ENCODE measurements around the gene PSMD13. TPM values are rescaled to one million over a fixed set of nuclear protein-coding genes. Genes with fewer than 3 reads are reported as not detected.

PSMD13 gene
- total and polyA plus RNA-seq, 2 donors (not counting 1 experiment from before 2014, with no cell fraction given): 98.0 to 104 TPM

GRCh38 chr11:211295-211694 is 25.5 kb upstream of the PSMD13 start:
- Histone ChIP-seq H2AFZ (ENCODE audit: insufficient read depth, low read depth, low read length, poor library complexity, severe bottlenecking) (no peak overlapping the region), H3K27me3 (replicated peaks in 1 of 4; ENCODE audit: control extremely low read depth in 1 of 4, control insufficient read depth in 3 of 4, insufficient read depth in 4 of 4, low read length in 3 of 4) (no peaks in the 10 kb centered on the region), H3K36me3 (replicated peaks in 1 of 2; ENCODE audit: control extremely low read depth in 1 of 2, control insufficient read depth in 1 of 2, extremely low read depth in 1 of 2, insufficient read depth in 2 of 2, low read length in 1 of 2) (peaks cover 0 to 58% of the 10 kb centered on the region in 2 experiments), H3K4me3 (ENCODE audit: control extremely low read depth in 1 of 5, extremely low read depth in 1 of 5, insufficient read depth in 1 of 5, low read depth in 2 of 5, low read length in 4 of 5) (no peak overlapping the region), H3K9me3 (ENCODE audit: control extremely low read depth in 1 of 3, control insufficient read depth in 2 of 3, insufficient read depth in 1 of 3, low read length in 2 of 3) (no peaks in the 10 kb centered on the region), H3K4me1 (ENCODE audit: control insufficient read depth in 2 of 2, insufficient read depth in 2 of 2, low read length in 2 of 2) (peaks cover 15 to 32% of the 10 kb centered on the region in 2 donors), H3K27ac (ENCODE audit: low read length in 2 of 2) (no peak overlapping the region), H3K9ac (ENCODE audit: low read length) (no peak overlapping the region), H3K79me2 (ENCODE audit: control insufficient read depth, insufficient read depth, low read length) (peaks cover 35% of the 10 kb centered on the region), H3K4me2 (replicated peaks; ENCODE audit: low read depth, low read length, poor library complexity, severe bottlenecking) (no peak overlapping the region), H4K20me1 (ENCODE audit: control insufficient read depth, insufficient read depth, low read length, poor library complexity, severe bottlenecking) (peaks cover 50% of the 10 kb centered on the region)
- intact Hi-C loops (cut with micrococcal nuclease): no loop called here
- WGBS (ENCODE audit: insufficient coverage): 100% methylated on average over 3 of the region's 5 CpGs
- Mint-ChIP-seq H3K9me3 (ENCODE audit: insufficient read depth) (no peaks in the 10 kb centered on the region), H3K27ac (no peak overlapping the region), H3K27me3 (no peaks in the 10 kb centered on the region), H3K4me3 (peak overlapping the region; percentile 37), H3K4me1 (peaks cover 28% of the 10 kb centered on the region)
- ChIA-PET POLR2A (no interaction called here), CTCF (interaction anchor here (0.7 to 1.3 kb wide), 2 partner anchors 39 to 152 kb away, joined by 3 to 6 read pairs; no protein-coding TSS in a partner anchor)
- no peak for ATAC-seq (ENCODE audit: low read depth)
- no peak for TF ChIP-seq CTCF (IDR thresholded peaks at IDR 0.05)
- TF ChIP-seq EZH2 (IDR thresholded peaks at IDR 0.05; ENCODE audit: borderline replicate concordance, insufficient read depth, low read depth, low read length, poor library complexity, severe bottlenecking): no peak
- no peak for DNase-seq

GRCh38 chr11:211741-212140 is 25.0 kb upstream of the PSMD13 start:
- Mint-ChIP-seq H3K27me3 (no peaks in the 10 kb centered on the region), H3K4me3 (no peak overlapping the region), H3K4me1 (peaks cover 23% of the 10 kb centered on the region), H3K9me3 (ENCODE audit: insufficient read depth) (no peaks in the 10 kb centered on the region), H3K27ac (no peak overlapping the region)
- Histone ChIP-seq H3K4me2 (replicated peaks; ENCODE audit: low read depth, low read length, poor library complexity, severe bottlenecking) (no peak overlapping the region), H2AFZ (ENCODE audit: insufficient read depth, low read depth, low read length, poor library complexity, severe bottlenecking) (no peak overlapping the region), H3K27ac (ENCODE audit: low read length in 2 of 2) (no peak overlapping the region), H3K36me3 (replicated peaks in 1 of 2; ENCODE audit: control extremely low read depth in 1 of 2, control insufficient read depth in 1 of 2, extremely low read depth in 1 of 2, insufficient read depth in 2 of 2, low read length in 1 of 2) (peaks cover 0 to 59% of the 10 kb centered on the region in 2 experiments), H3K4me1 (ENCODE audit: control insufficient read depth in 2 of 2, insufficient read depth in 2 of 2, low read length in 2 of 2) (peaks cover 12 to 28% of the 10 kb centered on the region in 2 donors), H3K27me3 (replicated peaks in 1 of 4; ENCODE audit: control extremely low read depth in 1 of 4, control insufficient read depth in 3 of 4, insufficient read depth in 4 of 4, low read length in 3 of 4) (no peaks in the 10 kb centered on the region), H3K4me3 (ENCODE audit: control extremely low read depth in 1 of 5, extremely low read depth in 1 of 5, insufficient read depth in 1 of 5, low read depth in 2 of 5, low read length in 4 of 5) (no peak overlapping the region), H3K79me2 (ENCODE audit: control insufficient read depth, insufficient read depth, low read length) (peaks cover 30% of the 10 kb centered on the region), H4K20me1 (ENCODE audit: control insufficient read depth, insufficient read depth, low read length, poor library complexity, severe bottlenecking) (peaks cover 46% of the 10 kb centered on the region), H3K9me3 (ENCODE audit: control extremely low read depth in 1 of 3, control insufficient read depth in 2 of 3, insufficient read depth in 1 of 3, low read length in 2 of 3) (no peaks in the 10 kb centered on the region), H3K9ac (ENCODE audit: low read length) (no peak overlapping the region)
- WGBS (ENCODE audit: insufficient coverage): 97% methylated on average over 9 of the region's 9 CpGs
- ATAC-seq (ENCODE audit: low read depth) (no peak), DNase-seq (no peak)
- ChIA-PET CTCF (interaction anchor here (0.7 to 1.3 kb wide), 2 partner anchors 39 to 151 kb away, joined by 3 to 6 read pairs; no protein-coding TSS in a partner anchor), POLR2A (no interaction called here)
- intact Hi-C loops (cut with micrococcal nuclease): no loop called here
- TF ChIP-seq CTCF (IDR thresholded peaks at IDR 0.05) (no peak), EZH2 (IDR thresholded peaks at IDR 0.05; ENCODE audit: borderline replicate concordance, insufficient read depth, low read depth, low read length, poor library complexity, severe bottlenecking) (no peak)

Measured in B cell (primary cell).